Ishikawa (cell line): Measurements from ENCODE around the gene CHCHD6.

Experiments
- CREB1 ChIP-seq: IDR thresholded peaks from 2 replicates; pipeline ENCODE4 v1.6.1; 2012; ENCODE audit warnings: low read depth
- EP300 ChIP-seq: IDR thresholded peaks from 2 replicates; pipeline ENCODE4 v1.6.1; 2012; ENCODE audit warnings: borderline replicate concordance
- FOXM1 ChIP-seq: IDR thresholded peaks from 2 replicates; pipeline ENCODE4 v1.6.1; 2012; ENCODE audit warnings: low read depth, borderline replicate concordance
- RAD21 ChIP-seq: IDR thresholded peaks from 2 replicates; pipeline ENCODE4 v1.6.1; 2012; ENCODE audit warnings: low read depth
- REST ChIP-seq: IDR thresholded peaks from 2 replicates; pipeline ENCODE4 v1.6.1; 2012; ENCODE audit warnings: low read depth, mild to moderate bottlenecking
- TAF1 ChIP-seq: IDR thresholded peaks from 2 replicates; pipeline ENCODE4 v1.6.1; 2012; ENCODE audit warnings: low read depth, mild to moderate bottlenecking
- TEAD4 ChIP-seq: IDR thresholded peaks from 2 replicates; pipeline ENCODE4 v1.6.1; 2012
- YY1 ChIP-seq: IDR thresholded peaks from 2 replicates; pipeline ENCODE4 v1.6.1; 2012; ENCODE audit warnings: low read depth
- TF ChIP-seq, protein P1 (sequence below): IDR thresholded peaks from 2 replicates; pipeline ENCODE4 v1.6.1; 2012

DNA sequence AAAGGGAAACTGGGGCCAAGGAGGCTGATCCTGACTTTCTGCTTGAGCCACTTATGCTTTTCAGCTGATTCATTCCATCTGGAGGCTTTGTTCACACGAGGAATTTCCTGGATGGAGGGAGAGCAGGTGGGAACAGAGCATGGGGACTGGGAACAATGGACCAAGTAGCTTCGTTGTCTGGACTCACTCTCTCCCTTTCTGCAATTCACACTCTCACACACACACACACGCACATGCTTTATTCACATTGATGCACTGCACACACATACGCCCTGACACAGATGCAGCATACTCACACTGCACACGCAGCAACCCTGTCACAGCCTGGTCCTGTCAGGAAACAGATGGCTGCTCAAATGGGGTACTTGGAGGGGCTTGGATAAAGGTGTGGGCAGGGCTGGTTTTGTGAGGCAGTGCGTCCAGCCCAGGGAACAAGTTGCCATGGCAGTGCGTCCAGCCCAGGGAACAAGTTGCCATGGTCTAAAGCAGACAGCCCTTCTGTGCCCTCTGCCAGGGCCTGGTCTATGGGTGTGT is 19.8 kb upstream of the CHCHD6 start:
- TF ChIP-seq EP300 (no peak), RAD21 (no peak), CREB1 (no peak), REST (no peak), TAF1 (no peak), TEAD4 (no peak), YY1 (no peak), FOXM1 (no peak)
- TF ChIP-seq, protein P1, sequence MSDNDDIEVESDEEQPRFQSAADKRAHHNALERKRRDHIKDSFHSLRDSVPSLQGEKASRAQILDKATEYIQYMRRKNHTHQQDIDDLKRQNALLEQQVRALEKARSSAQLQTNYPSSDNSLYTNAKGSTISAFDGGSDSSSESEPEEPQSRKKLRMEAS, result no peak
